ENCODE results near the gene HM13.
A peak's percentile ranks its signal among the peaks of the same experiment; 100 is the strongest.
"Not testable (repeated sequence)": the region's sequence is repeated elsewhere in the genome, so short reads cannot be mapped to it uniquely, and the experiment has no call there.

The HM13 gene

DNA sequence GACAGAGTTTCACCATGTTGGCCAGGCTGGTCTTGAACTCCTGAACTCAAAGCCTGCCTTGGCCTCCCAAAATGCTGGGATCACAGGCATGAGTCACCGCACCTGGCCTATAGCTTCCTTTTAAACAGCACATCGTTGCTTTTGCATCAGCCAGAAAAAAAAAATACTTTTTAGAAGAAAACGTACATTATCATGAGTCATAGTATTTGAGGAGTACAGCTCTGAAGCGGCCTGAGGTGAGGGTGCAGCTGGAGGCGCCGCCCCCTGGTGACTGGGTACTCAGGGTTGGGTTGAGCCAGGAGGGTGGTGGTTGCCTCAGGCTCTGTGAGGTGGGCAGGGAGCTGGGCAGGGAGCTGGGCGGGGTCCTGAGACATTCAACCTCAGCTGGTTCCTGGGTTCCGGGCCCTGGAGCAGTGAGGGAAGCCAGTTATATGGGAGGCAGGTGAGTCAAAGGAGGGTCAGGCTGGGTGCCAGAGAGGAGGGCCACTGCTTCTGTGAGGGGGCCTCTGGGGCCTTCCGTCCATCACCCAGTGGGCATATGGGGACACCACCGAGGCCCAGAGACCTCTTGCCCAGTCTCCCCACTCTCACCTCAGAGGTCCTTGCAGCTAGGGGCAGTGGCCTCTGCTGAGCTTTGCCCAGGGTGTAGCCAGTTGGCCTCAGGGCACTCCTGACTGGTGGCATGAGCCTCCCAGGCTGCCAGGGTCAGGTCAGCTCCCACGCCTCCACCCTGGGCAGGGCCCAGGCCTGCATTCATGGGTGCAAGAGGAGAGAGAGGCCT lies 79.2 kb downstream of the HM13 start:
- peak; percentile 80 to 93 for DNase-seq (ENCODE audit: low read depth in 2 of 2)
- no peak overlapping the region for H3K4me3 ChIP-seq (replicated peaks in 1 of 2; ENCODE audit: low read depth in 2 of 2, low read length in 2 of 2)
- TF ChIP-seq, protein P1, sequence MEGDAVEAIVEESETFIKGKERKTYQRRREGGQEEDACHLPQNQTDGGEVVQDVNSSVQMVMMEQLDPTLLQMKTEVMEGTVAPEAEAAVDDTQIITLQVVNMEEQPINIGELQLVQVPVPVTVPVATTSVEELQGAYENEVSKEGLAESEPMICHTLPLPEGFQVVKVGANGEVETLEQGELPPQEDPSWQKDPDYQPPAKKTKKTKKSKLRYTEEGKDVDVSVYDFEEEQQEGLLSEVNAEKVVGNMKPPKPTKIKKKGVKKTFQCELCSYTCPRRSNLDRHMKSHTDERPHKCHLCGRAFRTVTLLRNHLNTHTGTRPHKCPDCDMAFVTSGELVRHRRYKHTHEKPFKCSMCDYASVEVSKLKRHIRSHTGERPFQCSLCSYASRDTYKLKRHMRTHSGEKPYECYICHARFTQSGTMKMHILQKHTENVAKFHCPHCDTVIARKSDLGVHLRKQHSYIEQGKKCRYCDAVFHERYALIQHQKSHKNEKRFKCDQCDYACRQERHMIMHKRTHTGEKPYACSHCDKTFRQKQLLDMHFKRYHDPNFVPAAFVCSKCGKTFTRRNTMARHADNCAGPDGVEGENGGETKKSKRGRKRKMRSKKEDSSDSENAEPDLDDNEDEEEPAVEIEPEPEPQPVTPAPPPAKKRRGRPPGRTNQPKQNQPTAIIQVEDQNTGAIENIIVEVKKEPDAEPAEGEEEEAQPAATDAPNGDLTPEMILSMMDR (IDR thresholded peaks at IDR 0.05; ENCODE audit: low read depth, low read length), result peak; percentile 7

GRCh38 chr20:31594002-31594557 lies 79.8 kb downstream of the HM13 start:
- no peak for DNase-seq (ENCODE audit: low read depth in 2 of 2)
- H3K4me3 ChIP-seq (replicated peaks in 1 of 2; ENCODE audit: low read depth in 2 of 2, low read length in 2 of 2), result no peak overlapping the region
- TF ChIP-seq, protein P1 (IDR thresholded peaks at IDR 0.05; ENCODE audit: low read depth, low read length), result no peak

DNA sequence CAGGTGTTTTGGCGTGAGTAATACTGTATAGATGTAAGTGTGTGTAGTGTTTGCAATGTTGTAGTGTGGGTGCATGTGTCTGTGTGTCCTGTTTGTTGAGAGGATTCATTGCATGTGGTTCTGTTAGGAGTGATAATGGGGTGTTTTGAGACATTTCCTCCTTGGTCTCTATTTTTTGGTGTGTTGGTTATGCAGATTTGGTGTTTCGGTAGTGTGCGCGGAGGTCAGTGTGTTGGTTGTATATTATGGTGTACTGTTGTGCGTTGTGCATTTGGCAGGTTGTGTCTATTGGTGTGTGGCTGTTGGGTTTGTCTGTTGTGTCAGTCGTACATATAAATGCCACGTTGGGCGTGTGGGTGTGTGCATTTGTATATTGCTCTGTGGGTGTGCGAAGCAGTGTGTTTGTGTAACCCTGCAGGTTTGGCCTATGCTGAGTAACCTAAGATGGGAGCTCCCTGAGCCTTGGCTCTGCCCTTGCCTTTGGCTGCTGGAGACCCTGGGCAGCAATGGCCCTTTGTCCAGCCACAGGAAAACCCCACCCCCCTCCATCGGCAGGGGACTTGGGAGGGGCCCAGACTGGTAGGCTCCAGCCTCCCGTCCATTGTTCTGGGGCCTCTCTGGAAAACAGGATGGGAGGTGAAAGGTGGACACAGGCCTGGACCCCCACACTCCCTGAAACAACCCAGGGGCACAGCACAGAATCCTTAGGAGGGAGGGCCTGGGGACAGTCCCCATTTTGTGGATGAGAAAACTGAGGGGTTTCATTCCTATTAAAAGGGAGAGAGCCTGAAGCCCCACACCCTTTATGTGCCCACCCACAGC lies 80.5 kb downstream of the HM13 start:
- TF ChIP-seq, protein P1 (IDR thresholded peaks at IDR 0.05; ENCODE audit: low read depth, low read length), result no peak
- DNase-seq (ENCODE audit: low read depth in 2 of 2), result peak in 1 of 2 donors; percentile 40

DNA sequence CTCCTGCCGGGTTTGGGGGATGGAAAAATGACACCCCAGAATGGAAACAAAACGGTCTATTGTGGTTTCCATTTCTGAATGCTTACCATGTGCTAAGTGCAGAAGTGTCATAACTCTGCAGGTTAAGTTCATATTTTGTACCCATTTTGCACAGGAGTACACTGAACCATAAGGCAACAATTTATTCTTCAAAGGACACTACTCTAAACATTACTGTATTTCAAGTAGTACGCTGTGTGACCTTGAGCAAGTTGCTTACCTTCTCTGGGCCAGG lies 81.1 kb downstream of the HM13 start:
- DNase-seq (ENCODE audit: low read depth in 2 of 2), result no peak
- TF ChIP-seq, protein P1 (IDR thresholded peaks at IDR 0.05; ENCODE audit: low read depth, low read length), result no peak
- H3K4me3 ChIP-seq (replicated peaks in 1 of 2; ENCODE audit: low read depth in 2 of 2, low read length in 2 of 2), result no peak overlapping the region

More for the DNA sequence above, 80.5 kb downstream of the HM13 start:
- no peak overlapping the region for H3K4me3 ChIP-seq (replicated peaks in 1 of 2; ENCODE audit: low read depth in 2 of 2, low read length in 2 of 2)

DNA sequence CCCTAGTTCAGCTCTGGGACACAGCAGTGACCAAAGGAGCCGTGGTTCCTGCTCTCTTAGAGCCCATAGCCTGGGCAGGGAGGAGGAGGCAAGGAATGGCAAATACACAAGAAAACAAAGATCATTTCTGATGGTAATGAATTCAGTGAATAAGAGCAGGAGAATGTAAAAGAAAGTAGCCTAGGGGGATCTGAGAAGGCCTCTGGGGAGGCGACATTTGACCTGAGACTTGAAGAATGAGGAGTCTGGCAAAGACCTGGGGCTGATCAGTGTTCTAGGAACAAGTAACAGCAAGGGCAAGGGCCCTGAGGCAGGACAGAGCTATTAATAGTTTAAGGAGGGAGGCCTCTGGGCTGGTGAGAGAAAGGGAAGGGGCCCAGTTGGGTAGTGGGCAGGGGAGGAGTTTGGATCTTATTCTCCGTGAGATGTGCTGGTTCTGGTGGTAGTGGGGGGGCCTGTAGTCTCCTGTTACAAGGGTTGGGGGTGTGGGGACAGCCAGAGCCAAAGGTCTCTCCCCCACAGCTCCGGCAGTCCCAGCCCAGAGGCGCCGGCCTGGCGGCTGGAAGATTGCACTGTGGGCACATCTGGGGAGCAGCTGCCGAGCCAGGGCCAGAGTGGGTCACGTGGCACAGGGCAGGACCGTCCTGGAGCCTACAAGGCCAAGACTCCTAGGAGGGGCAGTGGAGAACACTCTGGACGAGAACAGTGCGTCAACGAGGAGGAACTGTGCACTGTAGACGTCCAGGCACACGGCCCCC lies 81.6 kb downstream of the HM13 start:
- peak; percentile 88 to 99 for DNase-seq (ENCODE audit: low read depth in 2 of 2)
- H3K4me3 ChIP-seq (replicated peaks in 1 of 2; ENCODE audit: low read depth in 2 of 2, low read length in 2 of 2), result no peak overlapping the region
- TF ChIP-seq, protein P1 (IDR thresholded peaks at IDR 0.05; ENCODE audit: low read depth, low read length), result no peak

- H3K4me3 ChIP-seq (replicated peaks in 1 of 2; ENCODE audit: low read depth in 2 of 2, low read length in 2 of 2); DNase-seq (ENCODE audit: low read depth in 2 of 2): not testable (repeated sequence)
Measured at GRCh38 chr20:31596412-31596715, 82.1 kb downstream of the HM13 start.

Data from cardiac fibroblast (primary cell).